Urinary bladder (tissue), 4 donors: ENCODE results near the gene HNRNPDL. TPM values are rescaled to one million over a fixed set of nuclear protein-coding genes. Genes with fewer than 3 reads are reported as not detected.

Source experiments
- DNase-seq: peaks from one replicate; pipeline ENCODE4 v3.0.0-alpha.2; 2015; ENCODE audit errors: extremely low spot score
- H3K27ac ChIP-seq: one replicate; pipeline ENCODE4 v1.5.1; 2013; ENCODE audit warnings: low read depth, mild to moderate bottlenecking, moderate library complexity
- H3K36me3 ChIP-seq: one replicate; pipeline ENCODE4 v1.6.1; 2013; ENCODE audit warnings: mild to moderate bottlenecking, moderate library complexity; ENCODE audit not compliant: insufficient read depth
- H3K4me1 ChIP-seq: one replicate; pipeline ENCODE4 v1.6.1; 2013; ENCODE audit warnings: mild to moderate bottlenecking, moderate library complexity; ENCODE audit not compliant: insufficient read depth
- H3K4me3 ChIP-seq: one replicate; pipeline ENCODE4 v1.5.1; 2013; ENCODE audit warnings: low read depth, low read length
- WGBS: extraction: QIAGEN DNeasy Blood & Tissue Kit; methylation state at CpG from one replicate; pipeline ENCODE4 v1.1.7; 2013; 5-methylcytosine and 5-hydroxymethylcytosine counted together
- polyA plus RNA-seq: library from polyadenylated mRNA; stranded (reverse); fragments of 200-250 nt; gene quantifications from one replicate; pipeline ENCODE4 v1.2.3, GENCODE V29; 2013
- total RNA-seq: library from RNA; depleted of rRNA; stranded (reverse); fragments of >200 nt; gene quantifications from one replicate; pipeline ENCODE4 v1.2.3, GENCODE V29; 2014
- donor health status: healthy with polysubstance abuse.
- donor health status: healthy.

The HNRNPDL gene
- total and polyA plus RNA-seq, 2 donors, result 195 to 251 TPM

DNA sequence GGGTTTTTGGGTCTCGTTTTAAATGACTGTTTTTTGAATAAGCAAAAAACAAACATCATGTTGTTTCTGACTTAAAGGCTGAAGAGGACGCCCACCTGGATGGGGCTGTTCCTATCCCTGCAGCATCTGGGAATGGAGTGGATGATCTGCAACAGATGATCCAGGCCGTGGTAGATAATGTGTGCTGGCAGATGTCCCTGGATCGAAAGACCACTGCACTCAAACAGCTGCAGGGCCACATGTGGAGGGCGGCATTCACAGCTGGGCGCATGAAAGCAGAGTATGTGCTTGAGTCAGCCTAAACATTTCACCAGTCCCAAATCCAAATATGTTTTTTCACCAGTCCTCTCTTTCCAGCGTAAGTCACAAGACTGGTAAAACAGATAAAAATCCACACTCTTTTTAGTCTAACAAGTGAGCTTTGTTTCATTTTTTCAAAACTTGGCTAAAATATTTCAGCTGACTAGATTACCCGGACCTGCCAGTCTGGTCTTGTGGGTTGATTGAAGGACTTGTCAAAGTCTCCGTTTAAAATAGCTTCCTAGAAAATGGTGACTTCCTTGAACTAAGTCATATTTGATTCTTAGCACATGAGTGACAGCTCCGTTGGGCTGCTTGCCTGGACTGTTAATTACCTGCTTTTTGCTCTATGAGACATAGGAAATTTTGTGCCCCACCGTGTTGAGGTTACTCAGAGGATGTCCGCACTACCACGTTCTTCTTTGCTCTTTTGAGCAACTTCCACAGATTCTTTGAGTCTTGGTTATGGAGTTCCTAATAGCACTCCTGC is 20.9 kb upstream of the HNRNPDL start:
- Histone ChIP-seq H3K27ac (no peak overlapping the region), H3K4me1 (no peaks in the 10 kb centered on the region), H3K4me3 (no peak overlapping the region), H3K36me3 (peaks cover 4% of the 10 kb centered on the region)
- 80% methylated on average over 13 of the region's 13 CpGs for WGBS
- DNase-seq, result no peak

DNA sequence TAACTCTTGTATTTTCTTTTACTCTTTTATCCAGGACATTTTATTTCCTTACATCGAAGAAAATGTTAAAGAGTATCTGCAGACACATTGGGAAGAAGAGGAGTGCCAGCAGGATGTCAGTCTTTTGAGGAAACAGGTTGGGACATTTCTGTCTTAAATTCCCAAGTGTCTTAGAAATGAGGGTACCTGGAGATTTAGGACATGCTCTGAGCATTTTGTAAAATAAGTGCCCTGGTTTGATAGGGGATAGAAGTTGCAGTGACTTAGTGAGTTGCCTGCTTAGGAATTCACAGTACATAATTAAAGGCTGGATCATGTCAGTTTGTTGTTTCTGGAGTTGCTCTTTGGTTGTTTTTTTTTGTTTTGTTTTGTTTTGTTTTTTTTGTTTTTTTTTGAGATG is 17.6 kb upstream of the HNRNPDL start:
- WGBS, result 100% methylated on average over 1 of the region's 1 CpG
- DNase-seq, result no peak
- Histone ChIP-seq H3K27ac (no peak overlapping the region), H3K4me1 (no peaks in the 10 kb centered on the region), H3K36me3 (no peaks in the 10 kb centered on the region), H3K4me3 (no peak overlapping the region)

GRCh38 chr4:82439088-82439487 is 8.8 kb upstream of the HNRNPDL start:
- H3K36me3 ChIP-seq, result no peaks in the 10 kb centered on the region
- WGBS, result 81% methylated on average over 2 of the region's 2 CpGs
- H3K4me3 ChIP-seq, result no peak overlapping the region
- H3K4me1 ChIP-seq, result no peaks in the 10 kb centered on the region
- no peak overlapping the region for H3K27ac ChIP-seq
- DNase-seq, result no peak

DNA sequence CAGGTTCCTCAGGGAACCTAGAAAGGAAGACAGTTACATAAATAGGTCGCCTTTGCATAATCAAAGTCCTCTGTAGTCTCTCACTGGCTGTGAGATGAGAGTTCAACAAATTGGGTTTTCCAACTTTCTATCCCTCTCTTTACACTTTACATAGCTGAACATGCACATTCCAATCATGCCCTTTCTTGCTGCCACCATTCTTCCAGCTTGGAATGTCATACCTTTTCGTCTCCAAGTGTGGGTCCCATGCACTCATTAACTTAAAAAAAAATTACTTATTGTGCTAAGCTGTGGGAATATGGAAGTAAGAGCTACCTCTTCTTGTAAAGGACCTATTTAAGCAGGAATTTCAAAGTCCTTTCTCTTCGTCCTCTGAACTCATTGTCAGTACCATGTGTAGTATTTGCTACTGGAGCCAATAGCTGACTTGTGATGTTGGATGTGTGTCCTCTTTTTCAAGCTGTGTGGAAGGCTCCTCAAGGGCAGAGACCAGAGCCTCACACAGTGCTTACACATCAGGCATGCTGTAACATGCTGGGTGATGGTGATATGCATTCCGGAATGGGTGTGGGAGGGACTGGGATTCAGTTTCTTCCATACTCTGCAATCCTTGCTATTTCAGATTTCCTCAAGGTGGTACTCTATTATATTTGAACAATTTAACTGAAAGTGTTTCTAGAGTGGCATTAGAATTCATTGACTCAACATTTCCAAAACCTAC is 7.2 kb upstream of the HNRNPDL start:
- WGBS, result 88% methylated on average over 4 of the region's 4 CpGs
- no peak overlapping the region for H3K27ac ChIP-seq
- no peaks in the 10 kb centered on the region for H3K4me1 ChIP-seq
- DNase-seq, result peak; percentile 40
- no peaks in the 10 kb centered on the region for H3K36me3 ChIP-seq
- no peak overlapping the region for H3K4me3 ChIP-seq

DNA sequence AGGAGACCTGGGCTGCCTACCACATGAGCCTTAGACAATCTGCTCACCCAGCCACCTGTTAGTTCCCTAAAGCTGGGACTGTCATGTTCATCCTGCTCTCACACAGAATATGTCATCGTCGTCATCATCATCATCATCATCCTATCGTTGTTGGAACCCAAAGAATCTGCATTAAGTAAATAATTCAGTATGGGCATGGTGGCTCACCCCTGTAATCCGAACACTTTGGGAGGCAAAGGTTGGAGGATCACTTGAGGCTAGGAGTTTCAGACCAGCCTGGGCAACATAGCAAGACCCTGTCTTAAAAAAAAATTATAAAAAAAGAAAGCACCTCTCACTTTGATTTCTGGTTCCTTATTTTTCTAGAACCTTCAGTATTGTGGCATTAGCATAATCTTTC is 6.5 kb upstream of the HNRNPDL start:
- no peak overlapping the region for H3K4me3 ChIP-seq
- no peak overlapping the region for H3K27ac ChIP-seq
- 93% methylated on average over 4 of the region's 4 CpGs for WGBS
- no peak for DNase-seq
- H3K36me3 ChIP-seq, result no peaks in the 10 kb centered on the region
- no peaks in the 10 kb centered on the region for H3K4me1 ChIP-seq

- no peaks in the 10 kb centered on the region for H3K36me3 ChIP-seq
- H3K4me3 ChIP-seq, result no peak overlapping the region
- DNase-seq, result no peak
- H3K27ac ChIP-seq, result no peak overlapping the region
- no peaks in the 10 kb centered on the region for H3K4me1 ChIP-seq
- WGBS, result 91% methylated on average over 5 of the region's 5 CpGs
These were observed 5.9 kb upstream of the HNRNPDL start for GRCh38 chr4:82436130-82436529.

DNA sequence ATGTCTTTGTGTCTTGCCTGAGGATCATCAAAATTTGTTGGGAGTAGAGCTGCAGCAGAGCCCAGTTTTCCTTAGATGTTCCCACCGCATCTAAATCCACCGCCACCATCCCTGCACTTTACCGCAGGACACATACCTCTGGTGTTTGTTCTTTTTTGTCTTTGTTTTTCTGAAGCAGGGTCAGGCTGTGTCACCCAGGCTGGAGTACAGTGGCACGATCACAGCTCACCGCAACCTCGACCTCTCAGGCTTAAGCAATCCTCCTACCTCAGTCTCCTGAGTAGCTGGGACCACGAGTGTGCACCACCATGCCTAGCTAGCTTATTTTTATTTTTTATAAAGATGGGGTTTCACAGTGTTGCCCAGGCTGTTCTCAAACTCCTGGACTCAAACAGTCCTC is 4.7 kb upstream of the HNRNPDL start:
- H3K27ac ChIP-seq, result no peak overlapping the region
- WGBS, result 98% methylated on average over 7 of the region's 7 CpGs
- no peak overlapping the region for H3K4me3 ChIP-seq
- no peak for DNase-seq
- no peaks in the 10 kb centered on the region for H3K36me3 ChIP-seq
- no peaks in the 10 kb centered on the region for H3K4me1 ChIP-seq

DNA sequence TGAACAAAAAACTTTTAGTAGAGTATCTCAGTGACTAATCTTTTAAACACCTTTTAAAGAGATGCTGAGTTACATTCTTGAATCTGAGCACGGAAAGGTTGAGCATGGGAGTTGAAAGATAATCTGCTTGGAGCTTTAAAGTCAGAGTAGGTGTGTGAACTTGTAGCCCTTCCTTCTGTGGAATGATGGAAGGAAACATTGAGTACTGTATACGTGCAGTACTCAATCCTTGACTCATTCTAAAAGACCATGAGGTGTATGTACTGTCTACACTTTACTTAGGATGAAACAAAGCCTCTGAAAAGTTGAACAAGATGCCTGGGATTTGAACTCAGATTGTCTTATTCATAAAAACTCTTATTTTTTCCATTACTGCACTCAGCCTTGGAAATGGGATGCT is 3.5 kb upstream of the HNRNPDL start:
- 74% methylated on average over 2 of the region's 2 CpGs for WGBS
- Histone ChIP-seq H3K36me3 (no peaks in the 10 kb centered on the region), H3K4me3 (no peak overlapping the region), H3K27ac (no peak overlapping the region), H3K4me1 (no peaks in the 10 kb centered on the region)
- no peak for DNase-seq

GRCh38 chr4:82432596-82432995 is 2.3 kb upstream of the HNRNPDL start:
- 90% methylated on average over 18 of the region's 18 CpGs for WGBS
- no peak for DNase-seq
- Histone ChIP-seq H3K27ac (no peak overlapping the region), H3K36me3 (no peaks in the 10 kb centered on the region), H3K4me3 (no peak overlapping the region), H3K4me1 (no peaks in the 10 kb centered on the region)

DNA sequence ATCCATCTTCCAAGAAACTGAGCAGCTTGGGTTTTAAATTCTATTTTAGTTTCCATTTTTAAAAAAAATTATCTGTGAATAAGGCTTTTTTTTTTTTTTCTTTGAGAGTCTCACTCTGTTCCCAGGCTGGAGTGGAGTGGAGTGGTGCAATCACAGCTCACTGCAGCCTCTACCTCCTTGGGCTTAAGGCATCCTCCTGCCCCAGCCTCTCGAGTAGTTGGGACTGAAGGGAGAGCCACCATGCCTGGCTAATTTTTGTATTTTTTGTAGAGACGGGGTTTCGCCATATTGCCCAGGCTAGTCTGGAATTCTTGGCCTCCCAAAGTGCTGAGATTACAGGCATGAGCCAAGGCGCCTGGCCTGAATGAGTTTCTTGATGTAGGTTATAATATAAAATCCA is 1.6 kb upstream of the HNRNPDL start:
- no peak overlapping the region for H3K27ac ChIP-seq
- H3K4me3 ChIP-seq, result no peak overlapping the region
- no peak for DNase-seq
- H3K4me1 ChIP-seq, result no peaks in the 10 kb centered on the region
- no peaks in the 10 kb centered on the region for H3K36me3 ChIP-seq
- WGBS, result 90% methylated on average over 4 of the region's 4 CpGs

DNA sequence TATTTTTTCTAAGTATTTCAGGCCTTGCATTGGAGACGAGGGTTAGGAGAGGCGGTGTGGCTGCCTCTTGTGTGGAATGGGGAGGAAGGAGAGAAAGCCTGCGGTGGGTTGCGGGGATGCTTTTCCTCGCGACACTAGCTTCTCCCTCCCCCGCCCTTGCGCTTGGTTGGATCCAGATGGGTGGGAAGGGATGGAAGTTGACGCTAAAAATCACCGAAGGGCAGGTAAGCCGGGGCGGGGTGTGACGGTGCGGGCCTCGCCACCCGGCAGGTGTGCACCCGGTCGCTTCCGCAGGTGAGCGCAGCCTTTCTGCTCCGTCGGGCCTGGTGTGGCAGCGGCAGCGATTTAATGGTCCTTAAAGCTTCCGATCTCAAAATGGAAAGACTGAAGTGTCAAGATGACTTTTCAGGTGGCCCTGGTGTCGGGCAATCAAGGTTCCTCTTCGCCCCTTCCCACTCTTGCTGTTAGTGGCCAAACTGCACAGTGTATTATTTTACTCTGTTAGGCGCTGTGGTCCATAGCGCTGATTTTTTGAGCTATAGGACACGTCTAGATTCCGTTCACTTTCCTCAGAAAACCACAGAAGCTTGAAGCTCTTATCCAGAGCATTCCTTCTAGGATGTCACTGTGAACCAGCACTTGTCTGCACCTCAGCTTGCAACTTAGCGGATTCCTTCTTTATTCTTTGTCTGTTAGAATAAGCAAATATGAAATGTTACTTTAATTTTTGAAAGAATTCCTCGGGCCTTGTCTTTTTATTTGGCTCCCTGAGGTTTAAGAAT is 893 bp upstream of the HNRNPDL start:
- no peak for DNase-seq
- peak overlapping the region; percentile 63 for H3K27ac ChIP-seq
- WGBS, result 3% methylated on average over 33 of the region's 33 CpGs
- peaks cover 1% of the 10 kb centered on the region for H3K36me3 ChIP-seq
- H3K4me1 ChIP-seq, result no peaks in the 10 kb centered on the region
- peak overlapping the region; percentile 52 for H3K4me3 ChIP-seq

GRCh38 chr4:82429728-82430192 is 502 bp downstream of the HNRNPDL start:
- peak overlapping the region; percentile 52 for H3K4me3 ChIP-seq
- H3K4me1 ChIP-seq, result no peaks in the 10 kb centered on the region
- H3K36me3 ChIP-seq, result peaks cover 4% of the 10 kb centered on the region
- WGBS, result under 1% methylated on average over 58 of the region's 58 CpGs
- no peak for DNase-seq
- H3K27ac ChIP-seq, result peak overlapping the region; percentile 98

GRCh38 chr4:82428969-82429727 is 1.1 kb downstream of the HNRNPDL start:
- no peaks in the 10 kb centered on the region for H3K4me1 ChIP-seq
- H3K4me3 ChIP-seq, result peak overlapping the region; percentile 52
- under 1% methylated on average over 83 of the region's 83 CpGs for WGBS

More at GRCh38 chr4:82428969-82429727, 1.1 kb downstream of the HNRNPDL start:
- peaks cover 6% of the 10 kb centered on the region for H3K36me3 ChIP-seq
- DNase-seq, result peak; percentile 81
- peak overlapping the region; percentile 98 for H3K27ac ChIP-seq
